Measurements from ENCODE around the gene ITLN2. TPM values are rescaled to one million over a fixed set of nuclear protein-coding genes. Genes with fewer than 3 reads are reported as not detected.
"Not testable (repeated sequence)": the region's sequence is repeated elsewhere in the genome, so short reads cannot be mapped to it uniquely, and the experiment has no call there.

ITLN2 gene
- total RNA-seq, 3 donors from 2014 or later, result not detected

GRCh38 chr1:160996178-160996577 is 41.6 kb upstream of the ITLN2 start:
- ATAC-seq, result peak; percentile 81
- peaks cover 3% of the 10 kb centered on the region for H3K4me1 ChIP-seq (ENCODE audit: low read depth)
- H3K9me3 ChIP-seq, result no peaks in the 10 kb centered on the region
- H3K36me3 ChIP-seq (ENCODE audit: low read depth), result no peaks in the 10 kb centered on the region
- no peak for TF ChIP-seq CTCF (IDR thresholded peaks at IDR 0.05)
- H3K4me3 ChIP-seq, result no peak overlapping the region
- intact Hi-C loops (cut with DNase I, micrococcal nuclease), result loop anchor here (5.0 to 10.0 kb wide), 2 partner anchors 99 to 101 kb away; partner anchors contain the start of gene KLHDC9 (in 2 of the 2)
- no peak for DNase-seq

- no peak for TF ChIP-seq CTCF (IDR thresholded peaks at IDR 0.05)
- DNase-seq (no peak), ATAC-seq (no peak)
- H3K36me3 ChIP-seq (ENCODE audit: low read depth), result no peaks in the 10 kb centered on the region
- intact Hi-C loops (cut with DNase I, micrococcal nuclease), result loop anchor here in 1 of 2 donors (10.0 kb wide), 1 partner anchor 101 kb away; the partner anchor contains the start of gene KLHDC9
- H3K4me1 ChIP-seq (ENCODE audit: low read depth), result peaks cover 3% of the 10 kb centered on the region
- no peak overlapping the region for H3K4me3 ChIP-seq
- no peaks in the 10 kb centered on the region for H3K9me3 ChIP-seq
Measured at GRCh38 chr1:160993544-160994193, 39.1 kb upstream of the ITLN2 start.

GRCh38 chr1:160992036-160992435 is 37.4 kb upstream of the ITLN2 start:
- not testable (repeated sequence) for H3K9me3 ChIP-seq; DNase-seq; H3K36me3 ChIP-seq (ENCODE audit: low read depth); H3K4me3 ChIP-seq; H3K4me1 ChIP-seq (ENCODE audit: low read depth); ATAC-seq
- intact Hi-C loops (cut with DNase I, micrococcal nuclease), result loop anchor here in 1 of 2 donors (10.0 kb wide), 1 partner anchor 103 kb away; the partner anchor contains the start of gene KLHDC9

GRCh38 chr1:160987359-160988050 is 32.9 kb upstream of the ITLN2 start:
- TF ChIP-seq CTCF (IDR thresholded peaks at IDR 0.05), result no peak

GRCh38 chr1:160985723-160986122 is 31.1 kb upstream of the ITLN2 start:
- intact Hi-C loops (cut with DNase I, micrococcal nuclease), result no loop called here
- Histone ChIP-seq H3K9me3 (no peaks in the 10 kb centered on the region), H3K4me1 (ENCODE audit: low read depth) (no peaks in the 10 kb centered on the region), H3K4me3 (no peak overlapping the region), H3K36me3 (ENCODE audit: low read depth) (no peaks in the 10 kb centered on the region)
- no peak for TF ChIP-seq CTCF (IDR thresholded peaks at IDR 0.05)
- no peak for ATAC-seq
- no peak for DNase-seq

More at GRCh38 chr1:160987359-160988050, 32.9 kb upstream of the ITLN2 start:
- ATAC-seq (no peak), DNase-seq (no peak)
- H3K4me3 ChIP-seq, result no peak overlapping the region
- intact Hi-C loops (cut with DNase I, micrococcal nuclease), result no loop called here
- no peaks in the 10 kb centered on the region for H3K9me3 ChIP-seq
- no peaks in the 10 kb centered on the region for H3K4me1 ChIP-seq (ENCODE audit: low read depth)
- no peaks in the 10 kb centered on the region for H3K36me3 ChIP-seq (ENCODE audit: low read depth)

Measured in mucosa of descending colon (tissue), 3 donors.